Endodermal cell (in vitro differentiated cells): ENCODE measurements around the gene CARS1. TPM values are rescaled to one million over a fixed set of nuclear protein-coding genes. Genes with fewer than 3 reads are reported as not detected.

ENCODE experiments used
- DNase-seq: peaks from one replicate; pipeline ENCODE4 v3.0.0-alpha.2; 2017
- H3K27ac ChIP-seq: 2 replicates; pipeline ENCODE4 v1.5.1; 2013; ENCODE audit warnings: mild to moderate bottlenecking, low read depth, low read length, moderate library complexity
- H3K27me3 ChIP-seq: 2 replicates; pipeline ENCODE4 v1.6.1; 2013; ENCODE audit warnings: mild to moderate bottlenecking, low read length, moderate library complexity; ENCODE audit not compliant: insufficient read depth, control insufficient read depth, poor library complexity, severe bottlenecking
- H3K36me3 ChIP-seq: 2 replicates; pipeline ENCODE4 v1.7.0; 2013; ENCODE audit warnings: mild to moderate bottlenecking, low read length, moderate library complexity; ENCODE audit not compliant: control insufficient read depth, insufficient read depth
- H3K4me1 ChIP-seq: one replicate; pipeline ENCODE4 v1.7.0; 2013; ENCODE audit warnings: low read length; ENCODE audit not compliant: control insufficient read depth, insufficient read depth
- H3K4me3 ChIP-seq: 2 replicates; pipeline ENCODE4 v1.5.1; 2013; ENCODE audit warnings: mild to moderate bottlenecking, low read length, moderate library complexity
- H3K9ac ChIP-seq: 2 replicates; pipeline ENCODE4 v1.6.1; 2013; ENCODE audit warnings: mild to moderate bottlenecking, low read length, moderate library complexity; ENCODE audit not compliant: poor library complexity, severe bottlenecking; ENCODE audit errors: extremely low read depth
- H3K9me3 ChIP-seq: 2 replicates; pipeline ENCODE4 v1.6.1; 2013; ENCODE audit warnings: mild to moderate bottlenecking, low read length, moderate library complexity; ENCODE audit not compliant: control insufficient read depth
- H3K27ac Mint-ChIP-seq: 2 replicates; pipeline ENCODE4 v1.8.0; 2020; ENCODE audit warnings: mixed read lengths
- H3K27me3 Mint-ChIP-seq: 2 replicates; pipeline ENCODE4 v1.8.0; 2021; ENCODE audit warnings: mild to moderate bottlenecking, mixed read lengths; ENCODE audit not compliant: insufficient read depth
- H3K36me3 Mint-ChIP-seq: 2 replicates; pipeline ENCODE4 v1.8.0; 2020; ENCODE audit warnings: low read depth, mixed read lengths
- H3K4me1 Mint-ChIP-seq: 2 replicates; pipeline ENCODE4 v1.8.0; 2020; ENCODE audit warnings: mixed read lengths
- H3K4me3 Mint-ChIP-seq: 2 replicates; pipeline ENCODE4 v1.8.0; 2020; ENCODE audit warnings: mild to moderate bottlenecking, moderate library complexity, mixed read lengths
- H3K9me3 Mint-ChIP-seq: 2 replicates; pipeline ENCODE4 v1.8.0; 2020; ENCODE audit warnings: mild to moderate bottlenecking, mixed read lengths
- WGBS, 2 experiments: methylation state at CpG; one replicate each; pipeline versions ENCODE4 v1.1.5 to v1.1.7; 2013; ENCODE audit warnings: missing lambda C conversion rate in 2 of 2, mixed read lengths in 1 of 2; ENCODE audit not compliant: insufficient coverage in 1 of 2, insufficient read length in 1 of 2; 5-methylcytosine and 5-hydroxymethylcytosine counted together
- total RNA-seq, 2 donors: library from RNA; stranded (reverse); fragmentation: NEBNext Ultra II Directional in 1 of 2; extraction: Animal tissue kit (Norgen Biotek cat#: 25700) in 1 of 2; gene quantifications; 2 replicates in 1 of 2; 3 replicates in 1 of 2; pipeline ENCODE4 v1.2.1, GENCODE V29; 2021
- TF ChIP-seq, protein P1 (sequence below): fragments of 200-600 bp; sonication (generic); conservative IDR thresholded peaks from 2 replicates; pipeline ENCODE4 v1.5.0; 2021; ENCODE audit warnings: antibody characterized with exemption, mild to moderate bottlenecking

The CARS1 gene
- total RNA-seq, 2 donors from 2014 or later: 48.0 to 52.8 TPM

GRCh38 chr11:3046190-3046589, 11.0 kb downstream of the CARS1 start:
- no peaks in the 10 kb centered on the region for H3K27me3 Mint-ChIP-seq
- no peaks in the 10 kb centered on the region for H3K27me3 ChIP-seq
- H3K4me3 ChIP-seq: no peak overlapping the region
- WGBS, 2 experiments: 96% methylated on average over 8 to 12 of the region's 12 CpGs
- peaks cover 31% of the 10 kb centered on the region for H3K36me3 Mint-ChIP-seq
- H3K4me1 Mint-ChIP-seq: peaks cover 8% of the 10 kb centered on the region
- peaks cover 2% of the 10 kb centered on the region for H3K4me1 ChIP-seq
- H3K9ac ChIP-seq: no peak overlapping the region
- no peak overlapping the region for H3K27ac Mint-ChIP-seq
- TF ChIP-seq, protein P1, sequence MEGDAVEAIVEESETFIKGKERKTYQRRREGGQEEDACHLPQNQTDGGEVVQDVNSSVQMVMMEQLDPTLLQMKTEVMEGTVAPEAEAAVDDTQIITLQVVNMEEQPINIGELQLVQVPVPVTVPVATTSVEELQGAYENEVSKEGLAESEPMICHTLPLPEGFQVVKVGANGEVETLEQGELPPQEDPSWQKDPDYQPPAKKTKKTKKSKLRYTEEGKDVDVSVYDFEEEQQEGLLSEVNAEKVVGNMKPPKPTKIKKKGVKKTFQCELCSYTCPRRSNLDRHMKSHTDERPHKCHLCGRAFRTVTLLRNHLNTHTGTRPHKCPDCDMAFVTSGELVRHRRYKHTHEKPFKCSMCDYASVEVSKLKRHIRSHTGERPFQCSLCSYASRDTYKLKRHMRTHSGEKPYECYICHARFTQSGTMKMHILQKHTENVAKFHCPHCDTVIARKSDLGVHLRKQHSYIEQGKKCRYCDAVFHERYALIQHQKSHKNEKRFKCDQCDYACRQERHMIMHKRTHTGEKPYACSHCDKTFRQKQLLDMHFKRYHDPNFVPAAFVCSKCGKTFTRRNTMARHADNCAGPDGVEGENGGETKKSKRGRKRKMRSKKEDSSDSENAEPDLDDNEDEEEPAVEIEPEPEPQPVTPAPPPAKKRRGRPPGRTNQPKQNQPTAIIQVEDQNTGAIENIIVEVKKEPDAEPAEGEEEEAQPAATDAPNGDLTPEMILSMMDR: peak; percentile 54
- no peak overlapping the region for H3K4me3 Mint-ChIP-seq
- H3K27ac ChIP-seq: no peak overlapping the region
- peaks cover 18% of the 10 kb centered on the region for H3K36me3 ChIP-seq
- H3K9me3 ChIP-seq: no peaks in the 10 kb centered on the region
- H3K9me3 Mint-ChIP-seq: no peaks in the 10 kb centered on the region
- peak; percentile 72 for DNase-seq

DNA sequence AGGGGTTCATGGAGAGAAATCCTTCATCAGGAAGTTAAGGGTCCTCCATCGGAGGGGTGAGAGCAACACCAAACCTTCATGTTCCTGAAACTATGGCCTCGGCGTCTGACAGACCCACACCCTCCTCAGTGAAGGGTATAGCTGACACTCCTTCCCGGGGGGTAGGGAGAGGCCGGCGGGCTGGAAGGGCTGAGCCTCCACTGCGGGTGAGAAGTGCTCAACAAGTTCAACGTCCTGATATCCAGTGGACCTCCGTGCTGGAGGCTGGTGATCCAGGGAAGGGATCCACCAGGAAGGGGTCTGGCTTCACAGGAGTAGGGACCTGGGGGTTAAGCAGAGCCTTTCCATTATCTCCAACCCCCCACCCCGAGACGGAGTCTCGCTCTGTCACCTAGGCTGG, 12.3 kb downstream of the CARS1 start:
- no peak for DNase-seq
- no peaks in the 10 kb centered on the region for H3K9me3 ChIP-seq
- H3K36me3 ChIP-seq: peaks cover 31% of the 10 kb centered on the region
- Mint-ChIP-seq H3K36me3 (peaks cover 41% of the 10 kb centered on the region), H3K4me1 (no peaks in the 10 kb centered on the region), H3K27me3 (no peaks in the 10 kb centered on the region), H3K4me3 (no peak overlapping the region), H3K27ac (no peak overlapping the region), H3K9me3 (no peaks in the 10 kb centered on the region)
- no peaks in the 10 kb centered on the region for H3K4me1 ChIP-seq
- TF ChIP-seq, protein P1: no peak
- H3K27me3 ChIP-seq: no peaks in the 10 kb centered on the region
- no peak overlapping the region for H3K4me3 ChIP-seq
- WGBS, 2 experiments: 98% methylated on average over 8 to 12 of the region's 12 CpGs
- H3K9ac ChIP-seq: no peak overlapping the region
- H3K27ac ChIP-seq: no peak overlapping the region

- no peak overlapping the region for H3K4me3 ChIP-seq
- no peaks in the 10 kb centered on the region for H3K27me3 ChIP-seq
- Mint-ChIP-seq H3K27me3 (no peaks in the 10 kb centered on the region), H3K36me3 (peaks cover 43% of the 10 kb centered on the region), H3K27ac (peak overlapping the region; percentile 64), H3K4me3 (no peak overlapping the region), H3K4me1 (no peaks in the 10 kb centered on the region), H3K9me3 (no peaks in the 10 kb centered on the region)
- TF ChIP-seq, protein P1: no peak
- H3K9ac ChIP-seq: no peak overlapping the region
- H3K9me3 ChIP-seq: no peaks in the 10 kb centered on the region
- H3K4me1 ChIP-seq: no peaks in the 10 kb centered on the region
- no peak for DNase-seq
- H3K27ac ChIP-seq: no peak overlapping the region
- peaks cover 40% of the 10 kb centered on the region for H3K36me3 ChIP-seq
- WGBS, 2 experiments: 88 to 94% methylated on average over 6 of the region's 6 CpGs
These were observed 13.2 kb downstream of the CARS1 start for GRCh38 chr11:3044004-3044403.
